Thymus (tissue), 11 donors: Measurements from ENCODE around the gene LRRC61. TPM values are rescaled to one million over a fixed set of nuclear protein-coding genes. Genes with fewer than 3 reads are reported as not detected.
"Not testable (repeated sequence)": the region's sequence is repeated elsewhere in the genome, so short reads cannot be mapped to it uniquely, and the experiment has no call there.

ENCODE experiments used
- DNase-seq, 9 donors: peaks; one replicate each; pipeline ENCODE4 v3.0.0-alpha.2; 2013; ENCODE audit warnings: low spot score in 9 of 9, low read depth in 6 of 9, missing footprints in 1 of 9
- H3K27ac ChIP-seq, 2 donors: one replicate each; pipeline ENCODE4 v1.5.1; 2013; ENCODE audit warnings: control low read depth in 1 of 2, low read depth in 1 of 2, low read length in 1 of 2, mild to moderate bottlenecking in 1 of 2, moderate library complexity in 1 of 2
- H3K27me3 ChIP-seq, 2 donors: one replicate each; pipeline ENCODE4 v1.5.1; 2013; ENCODE audit warnings: low read length in 1 of 2; ENCODE audit not compliant: control insufficient read depth in 2 of 2, insufficient read depth in 1 of 2
- H3K36me3 ChIP-seq, 2 donors: one replicate each; pipeline ENCODE4 v1.5.1; 2013; ENCODE audit warnings: low read length in 1 of 2, mild to moderate bottlenecking in 1 of 2, moderate library complexity in 1 of 2; ENCODE audit not compliant: control insufficient read depth in 2 of 2, insufficient read depth in 2 of 2
- H3K4me1 ChIP-seq, 2 donors: one replicate each; pipeline ENCODE4 v1.5.1; 2013; ENCODE audit warnings: low read length in 2 of 2; ENCODE audit not compliant: control insufficient read depth in 2 of 2, insufficient read depth in 2 of 2
- H3K4me3 ChIP-seq, 2 donors: one replicate each; pipeline ENCODE4 v1.5.1; 2013; ENCODE audit warnings: low read length in 2 of 2, control low read depth in 1 of 2, mild to moderate bottlenecking in 1 of 2
- H3K9me3 ChIP-seq, 2 donors: one replicate each; pipeline ENCODE4 v1.5.1; 2013; ENCODE audit warnings: low read length in 1 of 2, mild to moderate bottlenecking in 1 of 2; ENCODE audit not compliant: control insufficient read depth in 2 of 2, insufficient read depth in 1 of 2
- WGBS: extraction: QIAGEN DNeasy Blood & Tissue Kit; methylation state at CpG from one replicate; pipeline ENCODE4 v1.1.7; 2013; 5-methylcytosine and 5-hydroxymethylcytosine counted together
- polyA plus RNA-seq: library from polyadenylated mRNA; stranded (reverse); fragments of 200-250 nt; gene quantifications from one replicate; pipeline ENCODE4 v1.2.3, GENCODE V29; 2013
- total RNA-seq: library from RNA; stranded (reverse); fragments of 120-200 nt; gene quantifications from one replicate; pipeline ENCODE4 v1.2.4, GENCODE V29; 2013
- donor health status: healthy.

LRRC61 gene
- total and polyA plus RNA-seq, 2 donors: 11.3 to 17.2 TPM

DNA sequence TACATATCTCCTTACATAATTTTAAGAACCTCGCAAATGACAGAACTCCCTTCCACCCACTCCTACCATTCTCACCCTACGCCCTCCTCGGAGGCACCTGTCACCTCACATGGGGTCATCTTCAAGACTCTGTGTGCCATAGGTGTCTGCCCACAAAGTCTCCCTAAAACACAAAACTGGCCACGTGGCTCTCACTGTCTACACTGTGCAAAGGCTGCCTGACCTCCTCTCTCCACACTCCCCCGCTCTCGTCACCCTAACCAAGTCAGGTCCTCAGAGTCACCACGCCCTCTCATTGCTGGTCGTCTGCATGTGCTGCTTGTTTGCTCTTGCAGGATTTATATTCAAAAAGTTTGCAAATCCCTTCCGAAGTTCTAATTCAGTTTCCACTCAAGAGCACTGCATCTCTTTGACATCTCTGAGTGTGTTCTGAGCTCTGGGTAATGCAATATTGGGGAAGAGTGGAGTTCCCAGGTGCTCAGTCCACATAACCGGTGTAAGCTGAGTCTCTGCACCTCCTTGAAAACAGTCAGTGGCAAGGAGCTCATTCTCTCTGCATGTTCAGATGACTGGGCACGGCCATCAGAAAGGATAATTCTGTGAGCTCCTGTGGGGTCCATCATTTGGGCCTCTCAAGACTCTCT is 17.8 kb upstream of the LRRC61 start:
- not testable (repeated sequence) for H3K27ac ChIP-seq, H3K27me3 ChIP-seq, H3K36me3 ChIP-seq, DNase-seq, H3K4me3 ChIP-seq, H3K9me3 ChIP-seq, H3K4me1 ChIP-seq
- 93% methylated on average over 11 of the region's 11 CpGs for WGBS

DNA sequence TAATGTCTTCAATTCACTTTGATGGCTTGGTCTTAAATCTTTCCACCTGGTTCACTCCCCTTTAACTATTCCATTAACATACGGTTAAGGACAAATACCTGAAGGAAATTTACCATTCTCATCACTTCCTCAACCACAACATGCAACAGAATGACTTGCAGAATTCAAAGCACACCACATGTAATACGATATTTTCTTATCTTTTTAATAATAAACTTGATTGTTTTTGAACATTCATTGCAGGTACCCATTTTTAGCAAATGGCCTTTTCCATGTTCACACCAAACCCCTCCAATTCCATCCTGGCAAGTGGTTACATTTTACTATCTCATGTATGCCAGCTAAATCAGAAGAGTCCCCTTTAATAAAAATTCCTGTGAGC is 17.3 kb upstream of the LRRC61 start:
- WGBS: 13% methylated on average over 2 of the region's 2 CpGs
- H3K27ac ChIP-seq, H3K4me1 ChIP-seq, H3K36me3 ChIP-seq, H3K9me3 ChIP-seq, H3K27me3 ChIP-seq, DNase-seq, H3K4me3 ChIP-seq: not testable (repeated sequence)

DNA sequence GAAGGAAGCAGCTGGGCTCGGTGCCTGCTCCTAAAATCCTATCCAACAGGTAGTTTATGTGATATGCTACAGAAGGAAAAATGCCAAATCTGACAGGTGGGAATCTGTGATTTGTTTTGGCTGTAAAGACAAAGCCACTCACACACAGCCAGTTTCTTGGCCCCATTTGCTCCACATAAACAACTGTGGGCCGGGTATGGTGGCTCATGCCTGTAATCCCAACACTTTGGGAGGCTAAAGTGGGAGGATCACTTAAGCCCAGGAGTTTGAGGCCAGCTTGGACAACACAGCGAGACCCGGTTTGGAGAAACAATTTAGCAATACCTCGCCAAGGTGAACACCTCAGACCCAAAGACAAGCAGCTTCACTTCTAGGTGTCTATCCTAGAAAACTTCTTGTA is 16.8 kb upstream of the LRRC61 start:
- not testable (repeated sequence) for H3K36me3 ChIP-seq, H3K27ac ChIP-seq, H3K4me1 ChIP-seq, H3K4me3 ChIP-seq, DNase-seq, H3K9me3 ChIP-seq, H3K27me3 ChIP-seq
- WGBS: 91% methylated on average over 5 of the region's 5 CpGs

DNA sequence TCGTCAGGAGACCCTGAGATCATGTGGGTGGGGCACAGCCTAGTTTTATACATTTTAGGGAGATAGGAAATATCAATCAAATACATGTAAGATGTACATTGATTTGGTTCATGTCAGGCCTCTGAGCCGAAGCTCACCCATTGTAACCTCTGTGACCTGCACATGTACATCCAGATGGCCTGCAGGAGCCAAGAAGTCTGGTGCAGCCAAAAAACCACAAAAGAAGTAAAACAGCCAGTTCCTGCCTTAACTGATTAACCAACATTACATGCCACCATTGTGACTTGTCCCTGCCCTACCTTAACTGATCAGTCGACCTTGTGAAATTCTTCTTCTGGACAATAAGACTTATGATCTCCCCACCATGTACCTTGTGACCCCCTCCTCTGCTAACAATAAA is 16.0 kb upstream of the LRRC61 start:
- WGBS: 82% methylated on average over 3 of the region's 3 CpGs
- Histone ChIP-seq H3K27me3 (no peaks in the 10 kb centered on the region), H3K36me3 (no peaks in the 10 kb centered on the region), H3K9me3 (no peaks in the 10 kb centered on the region), H3K27ac (no peak overlapping the region), H3K4me3 (no peak overlapping the region), H3K4me1 (no peaks in the 10 kb centered on the region)
- no peak for DNase-seq

DNA sequence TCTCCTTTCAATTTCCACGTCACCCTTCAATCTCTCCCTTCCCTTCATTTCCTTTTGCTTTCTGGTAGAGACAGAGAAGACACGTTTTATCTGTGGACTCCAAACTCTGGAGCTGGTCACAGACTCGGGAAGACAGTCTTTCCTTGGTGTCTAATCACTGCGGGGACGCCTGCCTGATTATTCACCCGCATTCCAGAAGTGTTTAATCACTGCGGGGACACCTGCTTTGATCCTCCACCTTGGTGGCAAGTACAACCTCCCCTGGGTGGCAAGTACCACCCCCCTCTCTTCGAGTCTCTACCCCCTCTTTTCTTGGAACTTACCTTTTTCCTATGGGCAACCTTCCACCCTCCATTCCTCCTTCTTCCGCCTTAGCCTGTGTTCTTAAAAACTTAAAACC is 15.3 kb upstream of the LRRC61 start:
- Histone ChIP-seq H3K4me1 (no peaks in the 10 kb centered on the region), H3K36me3 (no peaks in the 10 kb centered on the region), H3K9me3 (no peaks in the 10 kb centered on the region), H3K4me3 (no peak overlapping the region), H3K27me3 (no peaks in the 10 kb centered on the region), H3K27ac (no peak overlapping the region)
- WGBS: 96% methylated on average over 9 of the region's 9 CpGs
- DNase-seq: no peak

DNA sequence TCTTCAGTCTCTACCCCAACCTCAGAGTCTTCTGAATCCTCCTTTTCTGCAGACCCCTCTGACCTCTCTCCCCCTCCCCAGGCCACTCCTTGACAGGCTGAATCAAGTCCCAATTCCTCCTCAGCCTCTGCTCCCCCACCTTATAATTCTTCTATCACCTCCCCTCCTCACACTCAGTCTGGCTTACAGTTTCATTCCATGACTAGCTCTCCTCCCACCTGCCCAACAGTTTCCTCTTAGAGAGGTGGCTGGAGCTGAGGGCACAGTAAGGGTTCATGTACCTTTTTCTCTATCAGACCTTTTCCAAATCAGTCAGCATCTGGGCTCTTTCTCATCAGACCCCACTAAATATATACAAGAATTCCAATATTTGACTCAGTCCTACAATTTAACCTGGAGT is 14.6 kb upstream of the LRRC61 start:
- Histone ChIP-seq H3K27ac (no peak overlapping the region), H3K4me1 (no peaks in the 10 kb centered on the region), H3K36me3 (no peaks in the 10 kb centered on the region), H3K27me3 (no peaks in the 10 kb centered on the region), H3K9me3 (no peaks in the 10 kb centered on the region), H3K4me3 (no peak overlapping the region)
- DNase-seq: no peak

DNA sequence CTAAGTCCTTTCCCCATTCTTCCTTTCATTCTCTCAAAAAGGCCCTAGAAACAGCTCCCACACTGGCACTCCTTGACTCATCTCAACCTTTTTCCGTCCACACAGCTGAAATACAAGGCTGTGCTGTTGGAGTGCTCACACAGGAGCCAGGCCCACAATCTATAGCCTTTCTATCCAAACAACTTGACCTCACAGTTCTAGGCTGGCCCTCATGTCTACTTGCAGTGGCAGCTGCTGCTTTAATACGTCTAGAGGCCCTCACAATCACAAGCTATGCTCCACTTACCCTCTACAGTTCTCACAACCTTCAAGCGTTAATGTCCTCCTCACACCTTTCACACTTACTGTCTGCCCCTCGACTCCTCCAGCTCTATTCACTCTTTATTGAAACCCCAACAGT is 12.0 kb upstream of the LRRC61 start:
- Histone ChIP-seq H3K27me3 (no peaks in the 10 kb centered on the region), H3K4me3 (no peak overlapping the region), H3K4me1 (no peaks in the 10 kb centered on the region), H3K9me3 (no peaks in the 10 kb centered on the region), H3K36me3 (no peaks in the 10 kb centered on the region), H3K27ac (no peak overlapping the region)
- no peak for DNase-seq
- over 99% methylated on average over 4 of the region's 4 CpGs for WGBS

DNA sequence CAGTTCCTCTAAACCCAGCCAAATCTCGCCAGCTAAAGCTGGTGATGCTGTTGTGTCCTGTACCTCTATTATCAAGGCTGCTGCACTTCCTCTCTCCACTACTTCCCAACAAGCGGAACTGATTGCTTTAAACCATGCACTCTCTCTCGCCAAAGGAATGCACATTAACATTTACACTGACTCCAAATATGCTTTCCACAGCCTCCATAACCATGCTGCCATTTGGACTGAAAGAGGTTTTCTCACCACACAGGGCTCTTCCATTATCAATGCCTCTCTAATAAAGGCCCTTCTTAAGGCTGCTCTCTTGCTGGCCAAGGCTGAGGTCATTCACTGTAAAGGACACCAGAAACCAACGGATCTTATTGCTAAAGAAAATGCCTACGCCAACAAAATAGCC is 11.4 kb upstream of the LRRC61 start:
- no peak overlapping the region for H3K4me3 ChIP-seq
- no peaks in the 10 kb centered on the region for H3K27me3 ChIP-seq
- 97% methylated on average over 5 of the region's 5 CpGs for WGBS
- no peaks in the 10 kb centered on the region for H3K36me3 ChIP-seq
- no peaks in the 10 kb centered on the region for H3K4me1 ChIP-seq
- no peak for DNase-seq
- no peaks in the 10 kb centered on the region for H3K9me3 ChIP-seq
- no peak overlapping the region for H3K27ac ChIP-seq

DNA sequence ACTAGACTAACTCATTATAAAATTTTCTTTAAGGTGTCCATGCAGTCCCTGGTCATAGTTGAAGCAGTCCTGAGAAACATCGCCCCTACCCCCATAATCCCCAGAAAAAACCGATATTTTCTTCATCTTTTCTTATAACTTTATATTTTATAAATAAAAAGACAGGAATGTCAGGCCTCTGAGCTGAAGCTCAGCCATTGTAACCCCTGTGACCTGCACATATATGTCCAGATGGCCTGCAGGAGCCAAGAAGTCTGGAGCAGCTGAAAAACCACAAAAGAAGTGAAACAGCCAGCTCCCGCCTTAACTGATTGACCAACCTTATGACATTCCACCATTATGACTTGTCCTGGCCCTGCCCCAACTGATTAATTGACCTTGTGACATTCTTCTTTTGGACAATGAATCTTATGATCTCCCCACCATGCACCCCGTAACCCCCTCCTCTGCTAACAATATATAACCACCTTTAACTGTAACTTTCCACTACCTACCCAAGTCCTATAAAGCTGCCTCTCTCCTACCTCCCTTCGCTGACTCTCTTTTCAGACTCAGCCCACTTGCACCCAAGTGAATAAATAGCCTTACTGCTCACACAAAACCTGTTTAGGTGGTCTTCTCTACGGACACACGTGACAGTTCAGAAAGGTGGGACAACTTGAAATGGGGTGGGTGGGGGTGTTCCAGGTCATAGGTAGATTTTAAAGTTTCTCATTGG is 10.3 kb upstream of the LRRC61 start:
- not testable (repeated sequence) for H3K9me3 ChIP-seq, H3K4me1 ChIP-seq, H3K27ac ChIP-seq, H3K36me3 ChIP-seq, H3K27me3 ChIP-seq, H3K4me3 ChIP-seq, DNase-seq
- 99% methylated on average over 7 of the region's 7 CpGs for WGBS
